Fibroblast of lung (primary cell): ENCODE data around the gene TBL1Y. TPM values are rescaled to one million over a fixed set of nuclear protein-coding genes. Genes with fewer than 3 reads are reported as not detected.

Source experiments
- DNase-seq, 2 donors: peaks; one replicate each; pipeline versions ENCODE4 v3.0.0 to v3.0.0-alpha.2; 2010; ENCODE audit warnings: low read depth in 2 of 2
- H2AFZ ChIP-seq: 2 replicates; pipeline ENCODE4 v1.5.1; 2012; ENCODE audit warnings: low read length, control low read depth, inconsistent platforms
- H3K27ac ChIP-seq: 2 replicates; pipeline ENCODE4 v1.5.1; 2011; ENCODE audit warnings: low read length, control low read depth; ENCODE audit not compliant: insufficient read depth
- H3K27me3 ChIP-seq: 2 replicates; pipeline ENCODE4 v1.5.1; 2011; ENCODE audit warnings: mild to moderate bottlenecking, low read length; ENCODE audit not compliant: control insufficient read depth, insufficient read depth
- H3K36me3 ChIP-seq: 2 replicates; pipeline ENCODE4 v1.5.1; 2011; ENCODE audit warnings: low read length; ENCODE audit not compliant: control insufficient read depth, insufficient read depth
- H3K4me1 ChIP-seq: 2 replicates; pipeline ENCODE4 v1.5.1; 2011; ENCODE audit warnings: low read length; ENCODE audit not compliant: control insufficient read depth, insufficient read depth; ENCODE audit errors: extremely low read depth
- H3K4me2 ChIP-seq: 2 replicates; pipeline ENCODE4 v1.5.1; 2011; ENCODE audit warnings: low read length, control low read depth; ENCODE audit not compliant: insufficient read depth; ENCODE audit errors: extremely low read depth
- H3K4me3 ChIP-seq, 4 experiments: fragments of 200-600 bp in 1 of 4; sonication (generic) in 1 of 4; replicated peaks in 1 of 4; 2 replicates each; pipeline ENCODE4 v1.5.1; 2011 to 2016; ENCODE audit warnings: low read length in 4 of 4, low read depth in 3 of 4, mild to moderate bottlenecking in 3 of 4, control low read depth in 2 of 4, inconsistent platforms in 1 of 4, mixed read lengths in 1 of 4; ENCODE audit not compliant: insufficient read depth in 1 of 4; ENCODE audit errors: control extremely low read depth in 1 of 4
- H3K79me2 ChIP-seq: 2 replicates; pipeline ENCODE4 v1.5.1; 2012; ENCODE audit warnings: mild to moderate bottlenecking, low read length, inconsistent platforms; ENCODE audit not compliant: control insufficient read depth, insufficient read depth
- H3K9ac ChIP-seq: 2 replicates; pipeline ENCODE4 v1.5.1; 2011; ENCODE audit warnings: mild to moderate bottlenecking, low read length, control low read depth; ENCODE audit not compliant: insufficient read depth
- H3K9me3 ChIP-seq: 2 replicates; pipeline ENCODE4 v1.5.1; 2012; ENCODE audit warnings: low read depth, low read length; ENCODE audit not compliant: control insufficient read depth, insufficient read depth
- H4K20me1 ChIP-seq: 2 replicates; pipeline ENCODE4 v1.5.1; 2011; ENCODE audit warnings: low read length; ENCODE audit not compliant: control insufficient read depth, insufficient read depth; ENCODE audit errors: extremely low read depth
- EZH2 ChIP-seq: IDR thresholded peaks from 2 replicates; pipeline ENCODE4 v1.5.1; 2012; ENCODE audit warnings: low read length, control low read depth, mild to moderate bottlenecking; ENCODE audit errors: missing control alignments
- polyA plus RNA-seq, 2 donors: library from polyadenylated mRNA; depleted of rRNA in 1 of 2; stranded (reverse) in 1 of 2; unstranded in 1 of 2; fragments of >200 nt; gene quantifications; 2 replicates each; pipeline ENCODE4 v1.2.1, GENCODE V29; 2011 to 2012; ENCODE audit warnings: missing spikeins in 1 of 2
- total RNA-seq: library from RNA; depleted of rRNA; stranded (reverse); fragments of >200 nt; gene quantifications from 2 replicates; pipeline ENCODE4 v1.2.1, GENCODE V29; 2014
- TF ChIP-seq, protein P1 (sequence below), 2 donors: IDR thresholded peaks in 1 of 2; conservative IDR thresholded peaks in 1 of 2; 1 replicate in 1 of 2; 2 replicates in 1 of 2; pipeline ENCODE4 v1.5.1; 2011 to 2012; ENCODE audit warnings: low read length in 2 of 2, control low read depth in 1 of 2, inconsistent platforms in 1 of 2, low read depth in 1 of 2, mild to moderate bottlenecking in 1 of 2

TBL1Y gene
- total and polyA plus RNA-seq, 2 donors (not counting 1 experiment from before 2014, with no cell fraction given), result not detected

DNA sequence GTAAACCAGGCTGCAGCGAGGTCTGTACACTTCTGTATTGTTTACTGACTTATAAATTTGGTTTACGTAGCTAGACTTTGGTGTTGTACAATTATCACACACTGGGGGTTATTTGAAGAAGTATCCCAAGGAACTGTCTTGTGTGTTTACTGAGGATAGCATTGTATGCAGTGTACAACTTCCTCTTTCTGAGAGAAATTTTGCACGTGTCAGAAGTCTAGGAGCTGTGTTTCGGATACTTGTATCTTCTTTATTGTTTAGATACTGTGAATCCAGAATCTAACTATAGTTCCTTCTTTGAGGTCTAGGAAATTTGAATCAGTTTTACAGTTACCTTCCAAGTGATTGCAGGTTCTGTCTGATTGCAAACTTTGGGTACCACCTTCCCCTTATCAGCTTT is 64.5 kb downstream of the TBL1Y start:
- Histone ChIP-seq H3K9ac (no peak overlapping the region), H3K79me2 (no peaks in the 10 kb centered on the region), H3K27me3 (no peaks in the 10 kb centered on the region), H3K9me3 (no peaks in the 10 kb centered on the region), H3K4me3 (no peak overlapping the region), H4K20me1 (no peaks in the 10 kb centered on the region), H3K4me2 (no peak overlapping the region), H2AFZ (no peak overlapping the region), H3K27ac (no peak overlapping the region), H3K4me1 (no peaks in the 10 kb centered on the region), H3K36me3 (no peaks in the 10 kb centered on the region)
- no peak for DNase-seq
- TF ChIP-seq, protein P1, sequence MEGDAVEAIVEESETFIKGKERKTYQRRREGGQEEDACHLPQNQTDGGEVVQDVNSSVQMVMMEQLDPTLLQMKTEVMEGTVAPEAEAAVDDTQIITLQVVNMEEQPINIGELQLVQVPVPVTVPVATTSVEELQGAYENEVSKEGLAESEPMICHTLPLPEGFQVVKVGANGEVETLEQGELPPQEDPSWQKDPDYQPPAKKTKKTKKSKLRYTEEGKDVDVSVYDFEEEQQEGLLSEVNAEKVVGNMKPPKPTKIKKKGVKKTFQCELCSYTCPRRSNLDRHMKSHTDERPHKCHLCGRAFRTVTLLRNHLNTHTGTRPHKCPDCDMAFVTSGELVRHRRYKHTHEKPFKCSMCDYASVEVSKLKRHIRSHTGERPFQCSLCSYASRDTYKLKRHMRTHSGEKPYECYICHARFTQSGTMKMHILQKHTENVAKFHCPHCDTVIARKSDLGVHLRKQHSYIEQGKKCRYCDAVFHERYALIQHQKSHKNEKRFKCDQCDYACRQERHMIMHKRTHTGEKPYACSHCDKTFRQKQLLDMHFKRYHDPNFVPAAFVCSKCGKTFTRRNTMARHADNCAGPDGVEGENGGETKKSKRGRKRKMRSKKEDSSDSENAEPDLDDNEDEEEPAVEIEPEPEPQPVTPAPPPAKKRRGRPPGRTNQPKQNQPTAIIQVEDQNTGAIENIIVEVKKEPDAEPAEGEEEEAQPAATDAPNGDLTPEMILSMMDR (conservative IDR thresholded peaks at IDR 0.05 in 1 of 2, IDR thresholded peaks at IDR 0.05 in 1 of 2; ENCODE audit: low read depth in 1 of 2, low read length in 2 of 2), result no peak
- no peak for TF ChIP-seq EZH2

DNA sequence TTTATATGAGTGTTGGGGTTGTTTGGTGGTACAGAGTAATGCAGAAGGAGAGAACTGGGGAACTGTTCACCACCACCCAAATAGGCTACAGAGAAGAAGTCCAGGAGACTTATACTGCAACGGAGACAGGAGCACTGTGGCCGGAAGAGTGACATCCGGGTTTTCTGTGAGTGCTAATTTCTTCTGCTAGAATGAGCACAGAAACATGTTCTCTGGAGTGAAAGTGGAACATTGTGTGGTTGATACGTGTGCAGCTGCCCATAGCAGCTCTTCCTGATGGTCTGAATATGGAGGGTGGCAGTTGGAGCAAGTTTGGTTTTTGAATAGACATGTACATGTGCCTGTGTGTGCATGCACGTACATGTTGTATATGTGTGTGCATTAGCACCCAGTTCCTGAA is 67.3 kb downstream of the TBL1Y start:
- no peaks in the 10 kb centered on the region for H3K27me3 ChIP-seq
- TF ChIP-seq, protein P1 (conservative IDR thresholded peaks at IDR 0.05 in 1 of 2, IDR thresholded peaks at IDR 0.05 in 1 of 2; ENCODE audit: low read depth in 1 of 2, low read length in 2 of 2), result no peak
- TF ChIP-seq EZH2, result no peak
- no peak overlapping the region for H3K27ac ChIP-seq
- no peaks in the 10 kb centered on the region for H4K20me1 ChIP-seq
- no peak for DNase-seq
- H3K9ac ChIP-seq, result no peak overlapping the region
- no peak overlapping the region for H3K4me3 ChIP-seq
- no peak overlapping the region for H2AFZ ChIP-seq
- no peaks in the 10 kb centered on the region for H3K4me1 ChIP-seq
- no peaks in the 10 kb centered on the region for H3K9me3 ChIP-seq
- no peaks in the 10 kb centered on the region for H3K79me2 ChIP-seq
- H3K4me2 ChIP-seq, result no peak overlapping the region
- H3K36me3 ChIP-seq, result no peaks in the 10 kb centered on the region

DNA sequence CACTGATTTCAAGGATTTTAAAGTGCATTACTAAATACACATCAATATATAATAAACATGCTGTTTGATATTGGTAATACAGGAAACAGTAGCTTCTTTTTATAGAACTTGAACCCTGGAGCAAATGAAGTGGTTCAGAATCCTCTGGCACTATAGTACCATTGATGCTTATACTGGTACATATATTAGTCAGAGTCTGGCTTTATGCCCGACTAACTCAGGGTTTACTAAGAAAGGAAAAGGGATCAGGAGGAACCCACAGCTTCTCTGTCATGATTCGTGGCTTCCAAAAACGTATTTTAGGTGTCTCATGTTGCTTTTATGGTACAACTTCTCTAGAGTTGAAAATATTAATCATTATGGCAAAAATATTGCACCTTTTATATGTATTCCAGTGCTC is 72.7 kb downstream of the TBL1Y start:
- Histone ChIP-seq H3K4me3 (no peak overlapping the region), H3K27ac (no peak overlapping the region), H2AFZ (no peak overlapping the region), H3K79me2 (no peaks in the 10 kb centered on the region), H4K20me1 (no peaks in the 10 kb centered on the region), H3K4me1 (no peaks in the 10 kb centered on the region), H3K36me3 (no peaks in the 10 kb centered on the region), H3K27me3 (no peaks in the 10 kb centered on the region), H3K9me3 (no peaks in the 10 kb centered on the region), H3K9ac (no peak overlapping the region), H3K4me2 (no peak overlapping the region)
- no peak for TF ChIP-seq EZH2
- TF ChIP-seq, protein P1 (conservative IDR thresholded peaks at IDR 0.05 in 1 of 2, IDR thresholded peaks at IDR 0.05 in 1 of 2; ENCODE audit: low read depth in 1 of 2, low read length in 2 of 2), result no peak
- DNase-seq, result no peak
